GM10248 (cell line): ENCODE results near the gene KLHL3.

Experiments used
- CTCF ChIA-PET: fragments of 300-600 bp; sonication (Branson Sonifier 250); formaldehyde crosslinking; extraction: SDS; loops from one replicate; lab custom pipeline; 2021; ENCODE audit warnings: antibody characterized with exemption; lab: Yijun Ruan, JAX
- POLR2A ChIA-PET: fragments of 350-650 bp; sonication (Branson Sonifier 250); formaldehyde crosslinking; extraction: SDS; loops from one replicate; lab custom pipeline; 2020; ENCODE audit warnings: antibody characterized with exemption; lab: Yijun Ruan, JAX
- DNase-seq: peaks from one replicate; pipeline ENCODE4 v3.0.0; 2012; ENCODE audit errors: extremely low spot score
- CTCF ChIP-seq: IDR thresholded peaks from 2 replicates; pipeline ENCODE4 v1.5.1; 2012; ENCODE audit warnings: mild to moderate bottlenecking, low read depth; ENCODE audit errors: extremely low read depth, missing control alignments, control extremely low read depth

The KLHL3 gene

GRCh38 chr5:137699336-137700281 lies 36.3 kb downstream of the KLHL3 start:
- no peak for TF ChIP-seq CTCF
- DNase-seq: no peak
- ChIA-PET POLR2A (no interaction called here), CTCF (interaction anchor here (0.9 to 2.6 kb wide), 5 partner anchors 14 to 70 kb away, joined by 3 to 7 read pairs (median 5); no protein-coding TSS in a partner anchor)

- CTCF ChIA-PET: interaction anchor here (1.1 to 4.4 kb wide), 3 partner anchors 13 to 24 kb away, joined by 3 to 22 read pairs (median 4); no protein-coding TSS in a partner anchor
- no peak for DNase-seq
- TF ChIP-seq CTCF: no peak
- POLR2A ChIA-PET: no interaction called here
Observed at GRCh38 chr5:137696481-137696880, 39.4 kb downstream of the KLHL3 start.

- peak; percentile 35 for DNase-seq
- peak; percentile 6 for TF ChIP-seq CTCF
- CTCF ChIA-PET: interaction anchor here (0.8 to 4.4 kb wide), 6 partner anchors 12 to 47 kb away, joined by 3 to 22 read pairs (median 7); no protein-coding TSS in a partner anchor
- POLR2A ChIA-PET: no interaction called here
Observed at GRCh38 chr5:137695651-137696428, 40.0 kb downstream of the KLHL3 start.

GRCh38 chr5:137693951-137694721 lies 41.8 kb downstream of the KLHL3 start:
- CTCF ChIA-PET: interaction anchor here (0.8 to 4.4 kb wide), 8 partner anchors 10 to 64 kb away, joined by 3 to 22 read pairs (median 6); no protein-coding TSS in a partner anchor

GRCh38 chr5:137693307-137693950 lies 42.5 kb downstream of the KLHL3 start:
- POLR2A ChIA-PET: no interaction called here
- DNase-seq: no peak
- TF ChIP-seq CTCF: no peak
- CTCF ChIA-PET: interaction anchor here (0.8 to 4.4 kb wide), 8 partner anchors 9 to 64 kb away, joined by 3 to 22 read pairs (median 5); no protein-coding TSS in a partner anchor

More at GRCh38 chr5:137693951-137694721, 41.8 kb downstream of the KLHL3 start:
- no peak for TF ChIP-seq CTCF
- POLR2A ChIA-PET: interaction anchor here (0.5 kb wide), 1 partner anchor 57 kb away, joined by 4 read pairs; no protein-coding TSS in a partner anchor
- no peak for DNase-seq
